Adipocyte (in vitro differentiated cells): Measurements from ENCODE around the gene CLDN1.
"Not testable (repeated sequence)": the region's sequence is repeated elsewhere in the genome, so short reads cannot be mapped to it uniquely, and the experiment has no call there.

Source experiments
- DNase-seq: peaks from one replicate; pipeline ENCODE4 v3.0.0-alpha.2; 2015; ENCODE audit warnings: low read depth
- H3K27me3 ChIP-seq: replicated peaks from 2 replicates; pipeline ENCODE4 v1.7.0; 2013; ENCODE audit warnings: mild to moderate bottlenecking, low read length, moderate library complexity; ENCODE audit not compliant: control insufficient read depth, insufficient read depth
- H3K36me3 ChIP-seq: 2 replicates; pipeline ENCODE4 v1.7.0; 2013; ENCODE audit warnings: low read length, mild to moderate bottlenecking, moderate library complexity; ENCODE audit not compliant: control insufficient read depth, insufficient read depth, severe bottlenecking
- H3K4me1 ChIP-seq: 2 replicates; pipeline ENCODE4 v1.7.0; 2013; ENCODE audit warnings: mild to moderate bottlenecking, low read length, moderate library complexity; ENCODE audit not compliant: control insufficient read depth, insufficient read depth
- H3K4me3 ChIP-seq: 2 replicates; pipeline ENCODE4 v1.7.0; 2013; ENCODE audit warnings: mild to moderate bottlenecking, low read length, moderate library complexity
- H3K9ac ChIP-seq: 2 replicates; pipeline ENCODE4 v1.7.0; 2013; ENCODE audit warnings: mild to moderate bottlenecking, low read length, moderate library complexity
- H3K9me3 ChIP-seq: 2 replicates; pipeline ENCODE4 v1.7.0; 2013; ENCODE audit warnings: mild to moderate bottlenecking, low read length, moderate library complexity; ENCODE audit not compliant: control insufficient read depth

The CLDN1 gene

DNA sequence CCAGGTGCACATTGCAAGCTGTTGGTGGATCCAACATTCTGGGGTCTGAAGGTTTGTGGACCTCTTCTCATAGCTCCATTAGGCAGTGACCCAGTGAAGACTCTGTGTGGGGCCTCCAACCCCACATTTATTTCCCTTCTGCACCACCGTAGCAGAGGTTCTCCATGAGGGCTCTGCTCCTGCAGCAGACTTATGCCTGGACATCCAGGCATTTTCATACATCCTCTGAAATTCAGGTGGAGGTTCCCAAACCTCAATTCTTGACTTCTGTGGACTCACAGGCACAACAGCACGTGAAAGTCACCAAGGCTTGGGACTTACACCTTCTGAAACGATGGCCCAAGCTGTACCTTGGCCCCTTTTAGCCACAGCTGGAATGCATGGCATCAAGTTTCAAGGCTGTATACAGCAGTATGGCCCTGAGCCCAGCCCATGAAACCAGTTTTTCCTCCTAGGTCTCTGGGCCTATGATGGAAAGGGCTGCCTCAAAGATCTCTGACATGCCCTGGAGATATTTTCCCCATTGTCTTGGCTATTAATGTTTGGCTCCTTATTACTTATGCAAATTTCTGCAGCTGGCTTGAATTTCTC, 30.2 kb downstream of the CLDN1 start:
- Histone ChIP-seq H3K4me1 (no peaks in the 10 kb centered on the region), H3K4me3 (no peak overlapping the region), H3K27me3 (no peaks in the 10 kb centered on the region), H3K36me3 (no peaks in the 10 kb centered on the region), H3K9me3 (peaks cover 6% of the 10 kb centered on the region), H3K9ac (no peak overlapping the region)
- no peak for DNase-seq

DNA sequence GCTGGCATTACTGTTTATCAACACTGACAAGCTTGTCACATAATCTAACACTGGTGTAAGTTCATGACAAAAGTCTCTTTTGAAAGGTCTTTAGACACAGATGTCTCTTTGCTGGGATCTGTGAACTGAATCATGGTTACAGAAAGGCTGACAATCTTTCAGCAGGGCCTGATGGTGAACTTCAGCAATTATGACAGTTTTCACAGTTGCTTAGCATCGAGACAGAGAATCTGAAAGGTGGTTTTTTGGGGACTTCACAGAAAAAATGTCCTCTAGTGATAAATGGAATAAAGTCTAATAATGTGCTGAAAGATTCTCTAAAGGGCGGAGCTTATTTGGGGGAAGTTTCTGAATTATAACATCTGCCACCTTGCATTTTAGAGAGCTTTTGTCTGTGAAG, 32.3 kb downstream of the CLDN1 start:
- no peaks in the 10 kb centered on the region for H3K27me3 ChIP-seq
- DNase-seq, result no peak
- H3K9ac ChIP-seq, result no peak overlapping the region
- H3K36me3 ChIP-seq, result no peaks in the 10 kb centered on the region
- H3K9me3 ChIP-seq, result peaks cover 15% of the 10 kb centered on the region
- H3K4me3 ChIP-seq, result no peak overlapping the region
- no peaks in the 10 kb centered on the region for H3K4me1 ChIP-seq

DNA sequence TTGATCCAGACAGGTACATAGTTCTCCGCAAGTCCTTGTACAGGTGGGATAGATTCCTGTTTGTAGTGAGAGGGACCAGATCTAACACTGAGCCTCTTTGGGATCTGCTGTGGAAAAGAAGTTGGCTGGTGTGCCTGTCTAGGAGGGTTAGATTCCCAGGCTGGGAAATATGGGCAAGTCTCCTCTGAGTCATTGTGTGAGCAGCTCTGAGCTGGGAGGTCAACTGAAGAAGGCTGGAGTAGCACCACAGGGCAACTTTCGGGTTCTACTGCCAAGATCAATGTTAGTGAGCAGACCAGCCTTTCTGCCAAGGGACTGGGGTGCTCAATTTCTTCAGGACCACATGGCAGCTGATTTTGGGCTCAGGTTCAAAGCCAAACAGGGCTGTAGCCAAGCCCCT, 33.4 kb downstream of the CLDN1 start:
- H3K9ac ChIP-seq, result no peak overlapping the region
- H3K27me3 ChIP-seq, result no peaks in the 10 kb centered on the region
- peaks cover 15% of the 10 kb centered on the region for H3K9me3 ChIP-seq
- no peaks in the 10 kb centered on the region for H3K4me1 ChIP-seq
- DNase-seq, result no peak
- H3K4me3 ChIP-seq, result no peak overlapping the region
- H3K36me3 ChIP-seq, result no peaks in the 10 kb centered on the region

DNA sequence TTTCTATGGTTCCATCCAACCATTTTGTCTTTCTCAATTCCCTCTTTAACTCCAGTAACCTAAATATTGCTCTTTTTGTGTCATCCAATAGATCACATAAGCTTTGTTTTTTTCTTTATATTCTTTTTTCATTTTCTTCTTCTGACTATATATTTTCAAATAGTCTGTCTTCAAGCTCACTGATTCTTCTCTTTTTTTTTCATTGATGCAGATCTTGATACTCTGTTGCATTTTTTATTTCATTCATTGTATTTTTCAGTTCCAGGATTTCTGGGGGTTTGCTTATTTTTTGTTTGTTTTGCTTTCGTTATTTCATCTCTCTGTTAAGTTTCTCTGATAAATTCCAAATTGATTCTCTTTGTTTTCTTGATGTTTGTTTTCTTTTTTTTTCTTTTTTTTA, 36.2 kb downstream of the CLDN1 start:
- H3K4me1 ChIP-seq, result no peaks in the 10 kb centered on the region
- H3K4me3 ChIP-seq, result no peak overlapping the region
- peaks cover 12% of the 10 kb centered on the region for H3K9me3 ChIP-seq
- no peak for DNase-seq
- H3K27me3 ChIP-seq, result no peaks in the 10 kb centered on the region
- no peak overlapping the region for H3K9ac ChIP-seq
- no peaks in the 10 kb centered on the region for H3K36me3 ChIP-seq

DNA sequence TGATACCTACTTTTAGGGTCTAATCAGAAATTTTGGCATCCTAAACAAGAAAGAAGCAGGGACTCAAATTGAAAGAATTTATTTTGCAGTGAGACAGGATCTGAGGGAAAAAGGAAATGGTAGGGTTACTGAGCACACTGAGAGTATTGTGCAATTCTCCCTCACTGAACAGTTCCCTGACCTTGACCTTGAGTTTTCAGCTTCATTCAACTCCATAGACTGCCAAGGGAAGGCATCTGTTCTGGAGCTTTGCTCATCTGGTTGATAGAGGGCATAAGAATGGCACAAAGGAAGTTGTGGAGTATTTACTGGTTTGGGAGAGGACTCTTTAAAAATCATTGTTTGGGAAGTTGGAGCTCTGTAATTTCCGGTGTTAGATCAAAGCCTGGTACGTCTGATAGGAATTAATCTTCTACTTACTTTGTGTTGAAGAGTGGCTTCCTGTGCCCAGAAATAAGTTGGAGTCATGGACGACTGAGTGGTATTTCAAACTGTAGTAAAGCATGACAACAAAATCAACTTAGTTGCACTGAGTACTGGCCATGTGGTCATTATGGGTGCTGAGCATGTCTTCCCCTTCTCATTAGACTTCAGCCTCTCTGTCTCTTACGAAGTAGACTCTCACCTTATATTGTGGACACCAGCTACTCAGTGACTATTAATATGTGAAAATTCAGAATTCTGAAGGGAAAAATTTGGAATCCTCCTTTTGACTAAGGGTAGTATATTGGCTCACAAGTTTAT, 40.8 kb downstream of the CLDN1 start:
- H3K27me3 ChIP-seq, result no peaks in the 10 kb centered on the region

DNA sequence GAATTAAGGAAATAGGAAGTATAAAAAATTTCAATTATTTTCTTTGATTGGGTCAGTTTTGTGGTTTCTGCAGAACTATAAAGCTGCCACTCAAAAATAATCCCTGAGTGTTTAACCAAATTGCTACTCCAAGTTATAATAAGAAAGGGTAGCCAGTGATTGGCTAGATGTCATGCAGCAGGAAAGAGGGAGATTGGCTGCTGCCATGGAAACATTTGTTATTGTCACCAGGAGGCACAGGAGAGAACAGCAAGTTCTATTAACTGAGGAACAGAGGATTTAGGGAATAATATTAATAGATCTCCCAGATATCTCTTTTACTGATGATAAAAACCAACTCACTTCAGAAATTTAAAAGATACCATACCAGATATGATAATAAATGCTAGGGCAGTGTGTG, 42.6 kb downstream of the CLDN1 start:
- Histone ChIP-seq H3K36me3 (no peaks in the 10 kb centered on the region), H3K27me3 (no peaks in the 10 kb centered on the region), H3K9me3 (peaks cover 3% of the 10 kb centered on the region), H3K9ac (no peak overlapping the region), H3K4me3 (no peak overlapping the region), H3K4me1 (no peaks in the 10 kb centered on the region)
- no peak for DNase-seq

More for the DNA sequence above, 40.8 kb downstream of the CLDN1 start:
- DNase-seq, result peak; percentile 77
- no peaks in the 10 kb centered on the region for H3K4me1 ChIP-seq
- H3K4me3 ChIP-seq, result no peak overlapping the region
- no peaks in the 10 kb centered on the region for H3K36me3 ChIP-seq
- H3K9me3 ChIP-seq, result peaks cover 12% of the 10 kb centered on the region
- H3K9ac ChIP-seq, result no peak overlapping the region

DNA sequence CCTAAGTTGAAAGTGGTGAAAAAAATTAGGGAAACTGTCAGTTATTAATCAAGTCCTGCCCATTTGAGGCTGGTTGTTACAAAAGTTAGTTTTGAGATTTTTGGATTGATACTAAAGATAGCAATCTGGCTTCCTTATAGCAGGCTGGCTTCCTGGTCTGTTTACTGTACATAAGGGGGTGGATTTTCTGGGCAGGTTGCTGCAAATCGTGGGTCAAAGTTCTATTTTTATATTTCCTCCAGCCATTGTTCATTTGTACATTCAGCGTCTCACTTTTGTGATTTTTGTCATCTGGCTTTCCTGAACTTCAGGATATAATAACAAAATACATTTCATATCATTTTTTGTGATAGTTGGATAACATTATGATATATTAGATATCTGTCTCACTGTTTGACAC, 49.5 kb downstream of the CLDN1 start:
- H3K27me3 ChIP-seq, result no peaks in the 10 kb centered on the region
- H3K36me3 ChIP-seq, result no peaks in the 10 kb centered on the region
- peaks cover 5% of the 10 kb centered on the region for H3K4me1 ChIP-seq
- no peak for DNase-seq
- no peak overlapping the region for H3K4me3 ChIP-seq
- H3K9me3 ChIP-seq, result peaks cover under 1% of the 10 kb centered on the region
- no peak overlapping the region for H3K9ac ChIP-seq

DNA sequence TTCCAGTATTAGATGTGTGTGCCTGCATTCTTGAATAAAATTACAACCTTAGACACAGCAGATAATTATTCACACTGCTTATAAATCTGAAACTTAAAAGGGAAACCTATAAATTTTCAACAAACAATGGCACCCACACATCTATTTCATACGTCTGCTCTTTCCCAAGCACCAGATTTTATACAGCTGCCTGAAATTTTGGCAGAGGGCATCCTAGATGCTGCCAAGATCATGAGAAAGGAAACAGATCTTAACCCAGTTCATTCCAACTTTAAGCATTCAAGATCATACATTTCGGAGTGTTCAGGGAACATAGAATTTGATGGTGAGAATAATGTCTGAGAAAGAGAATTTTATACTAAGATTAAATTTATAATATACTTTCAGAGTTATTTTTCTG, 53.1 kb downstream of the CLDN1 start:
- no peak overlapping the region for H3K9ac ChIP-seq
- H3K4me3 ChIP-seq, result no peak overlapping the region
- no peaks in the 10 kb centered on the region for H3K27me3 ChIP-seq
- H3K36me3 ChIP-seq, result no peaks in the 10 kb centered on the region
- no peak for DNase-seq
- H3K9me3 ChIP-seq, result no peaks in the 10 kb centered on the region
- peaks cover 23% of the 10 kb centered on the region for H3K4me1 ChIP-seq

DNA sequence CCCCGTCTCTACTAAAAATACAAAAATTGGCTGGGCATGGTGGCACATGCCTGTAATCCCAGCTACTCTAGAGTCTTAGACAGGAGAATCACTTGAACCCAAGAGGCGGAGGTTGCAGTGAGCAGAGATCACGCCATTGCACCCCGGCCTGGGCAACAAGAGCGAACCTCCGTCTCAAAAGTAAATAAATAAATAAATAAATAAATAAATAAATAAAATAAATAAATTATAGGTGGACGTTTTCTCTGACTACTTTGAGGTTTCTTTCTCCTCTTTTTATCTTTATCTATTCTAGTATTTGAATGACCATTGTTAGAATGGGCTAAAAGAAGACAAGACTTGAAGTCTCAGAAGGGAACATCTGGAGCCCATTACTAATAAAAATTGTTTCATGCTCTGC, 54.8 kb downstream of the CLDN1 start:
- peaks cover 23% of the 10 kb centered on the region for H3K4me1 ChIP-seq
- not testable (repeated sequence) for H3K36me3 ChIP-seq, H3K4me3 ChIP-seq, H3K9ac ChIP-seq, DNase-seq, H3K27me3 ChIP-seq, H3K9me3 ChIP-seq

DNA sequence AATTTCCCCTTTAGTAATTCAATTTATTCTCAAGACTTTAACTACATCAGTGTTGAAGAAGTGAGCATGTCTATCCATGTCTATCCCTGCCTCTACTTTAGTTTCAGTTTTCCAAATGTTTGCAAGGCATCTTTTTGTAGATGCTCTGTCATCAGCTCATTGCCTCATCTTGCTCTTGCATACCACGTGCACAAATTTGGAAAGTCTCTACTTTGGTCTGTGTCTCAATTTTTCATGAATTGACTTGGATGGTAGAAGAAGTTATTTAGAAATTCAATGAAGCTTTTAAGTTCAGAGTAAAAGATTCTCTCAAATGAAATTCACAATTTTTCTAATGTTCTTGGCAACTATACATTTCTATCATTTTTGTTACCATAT, 55.3 kb downstream of the CLDN1 start:
- Histone ChIP-seq H3K4me3 (peak overlapping the region; percentile 29), H3K4me1 (peaks cover 23% of the 10 kb centered on the region), H3K36me3 (no peaks in the 10 kb centered on the region), H3K9me3 (no peaks in the 10 kb centered on the region), H3K27me3 (no peaks in the 10 kb centered on the region), H3K9ac (no peak overlapping the region)
- peak; percentile 50 for DNase-seq

DNA sequence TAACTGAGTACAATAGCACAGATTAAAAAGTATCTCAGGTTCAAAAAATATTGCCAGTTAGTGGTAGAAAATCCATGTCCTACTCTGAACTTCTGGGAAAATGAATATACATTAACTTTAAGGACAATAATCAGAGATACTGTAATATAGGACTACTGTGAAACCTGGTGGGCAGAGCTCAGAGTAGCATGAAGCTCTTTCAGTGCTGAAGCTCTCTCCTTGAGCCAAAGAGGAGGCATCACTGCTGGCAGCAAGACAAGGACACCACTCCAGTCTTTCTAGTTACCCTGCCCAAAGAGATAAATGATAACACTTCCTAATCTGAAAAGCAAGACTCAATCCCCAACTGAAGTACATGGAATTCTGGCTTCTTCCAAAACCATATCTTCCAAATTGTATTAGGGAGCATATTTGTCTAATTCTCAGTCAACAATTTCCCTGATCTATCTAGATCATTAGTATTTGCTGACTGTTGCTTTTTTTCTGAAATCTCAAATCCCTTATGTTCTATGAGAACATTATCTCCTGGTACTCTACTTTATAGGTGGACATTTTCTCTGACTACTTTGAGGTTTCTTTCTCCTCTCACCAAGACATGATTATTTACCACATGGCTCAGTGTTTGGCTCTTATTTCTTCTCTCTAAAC, 55.9 kb downstream of the CLDN1 start:
- peak overlapping the region; percentile 29 for H3K4me3 ChIP-seq

More for the DNA sequence above, 55.9 kb downstream of the CLDN1 start:
- H3K9ac ChIP-seq, result no peak overlapping the region
- H3K9me3 ChIP-seq, result no peaks in the 10 kb centered on the region
- DNase-seq, result no peak
- H3K27me3 ChIP-seq, result no peaks in the 10 kb centered on the region
- no peaks in the 10 kb centered on the region for H3K36me3 ChIP-seq
- H3K4me1 ChIP-seq, result peaks cover 25% of the 10 kb centered on the region
